Measurements from ENCODE around the gene ALDH1L1.
"Not testable (repeated sequence)": the region's sequence is repeated elsewhere in the genome, so short reads cannot be mapped to it uniquely, and the experiment has no call there.

Gene ALDH1L1

GRCh38 chr3:126106336-126107202, 73.8 kb downstream of the ALDH1L1 start:
- no peak for DNase-seq (ENCODE audit: low read depth in 2 of 2)

- no peak for DNase-seq (ENCODE audit: low read depth in 2 of 2)
These were observed 74.6 kb downstream of the ALDH1L1 start for GRCh38 chr3:126105691-126106187.

- DNase-seq (ENCODE audit: low read depth in 2 of 2) = no peak
These were observed 75.4 kb downstream of the ALDH1L1 start for GRCh38 chr3:126104742-126105605.

- DNase-seq (ENCODE audit: low read depth in 2 of 2) = no peak
These were observed 76.3 kb downstream of the ALDH1L1 start for GRCh38 chr3:126104028-126104635.

GRCh38 chr3:126103121-126104027, 77.0 kb downstream of the ALDH1L1 start:
- DNase-seq (ENCODE audit: low read depth in 2 of 2) = no peak

GRCh38 chr3:126102530-126102951, 77.8 kb downstream of the ALDH1L1 start:
- DNase-seq (ENCODE audit: low read depth in 2 of 2) = no peak

GRCh38 chr3:126102011-126102410, 78.4 kb downstream of the ALDH1L1 start:
- DNase-seq (ENCODE audit: low read depth in 2 of 2) = no peak

GRCh38 chr3:126101521-126101982, 78.8 kb downstream of the ALDH1L1 start:
- DNase-seq (ENCODE audit: low read depth in 2 of 2) = no peak

GRCh38 chr3:126100634-126101301, 79.6 kb downstream of the ALDH1L1 start:
- DNase-seq (ENCODE audit: low read depth in 2 of 2) = no peak

- no peak for DNase-seq (ENCODE audit: low read depth in 2 of 2)
These were observed 80.1 kb downstream of the ALDH1L1 start for GRCh38 chr3:126100269-126100633.

GRCh38 chr3:126098391-126098858, 82.0 kb downstream of the ALDH1L1 start:
- no peak for DNase-seq (ENCODE audit: low read depth in 2 of 2)

GRCh38 chr3:126097801-126098200, 82.6 kb downstream of the ALDH1L1 start:
- DNase-seq (ENCODE audit: low read depth in 2 of 2) = no peak

- not testable (repeated sequence) for DNase-seq (ENCODE audit: low read depth in 2 of 2)
These were observed 84.1 kb downstream of the ALDH1L1 start for GRCh38 chr3:126096274-126096673.

GRCh38 chr3:126092128-126092527, 88.3 kb downstream of the ALDH1L1 start:
- not testable (repeated sequence) for DNase-seq (ENCODE audit: low read depth in 2 of 2)

- no peak for DNase-seq (ENCODE audit: low read depth in 2 of 2)
These were observed 92.7 kb downstream of the ALDH1L1 start for GRCh38 chr3:126087552-126088175.

- no peak for DNase-seq (ENCODE audit: low read depth in 2 of 2)
These were observed 94.5 kb downstream of the ALDH1L1 start for GRCh38 chr3:126085841-126086240.

- no peak for DNase-seq (ENCODE audit: low read depth in 2 of 2)
These were observed 95.1 kb downstream of the ALDH1L1 start for GRCh38 chr3:126085276-126085675.

GRCh38 chr3:126084768-126085180, 95.6 kb downstream of the ALDH1L1 start:
- DNase-seq (ENCODE audit: low read depth in 2 of 2) = no peak

- peak; percentile 64 to 68 for DNase-seq (ENCODE audit: low read depth in 2 of 2)
These were observed 96.2 kb downstream of the ALDH1L1 start, which contains the start of gene SLC41A3 for GRCh38 chr3:126083913-126084767. Gene SLC41A3 (minus strand): TSS chr3:126084124. CDS start chr3:126068219, 15,905 bp downstream.

Measured in activated CD8-positive, alpha-beta memory T cell treated with anti-CD3 and anti-CD28 coated beads for 4 hours (primary cell).